Measurements from ENCODE around the gene KPNA4. TPM values are rescaled to one million over a fixed set of nuclear protein-coding genes. Genes with fewer than 3 reads are reported as not detected.

KPNA4 gene
- total and polyA plus RNA-seq, 2 donors (not counting 1 experiment from before 2014, with no cell fraction given), result 33.0 to 38.8 TPM

DNA sequence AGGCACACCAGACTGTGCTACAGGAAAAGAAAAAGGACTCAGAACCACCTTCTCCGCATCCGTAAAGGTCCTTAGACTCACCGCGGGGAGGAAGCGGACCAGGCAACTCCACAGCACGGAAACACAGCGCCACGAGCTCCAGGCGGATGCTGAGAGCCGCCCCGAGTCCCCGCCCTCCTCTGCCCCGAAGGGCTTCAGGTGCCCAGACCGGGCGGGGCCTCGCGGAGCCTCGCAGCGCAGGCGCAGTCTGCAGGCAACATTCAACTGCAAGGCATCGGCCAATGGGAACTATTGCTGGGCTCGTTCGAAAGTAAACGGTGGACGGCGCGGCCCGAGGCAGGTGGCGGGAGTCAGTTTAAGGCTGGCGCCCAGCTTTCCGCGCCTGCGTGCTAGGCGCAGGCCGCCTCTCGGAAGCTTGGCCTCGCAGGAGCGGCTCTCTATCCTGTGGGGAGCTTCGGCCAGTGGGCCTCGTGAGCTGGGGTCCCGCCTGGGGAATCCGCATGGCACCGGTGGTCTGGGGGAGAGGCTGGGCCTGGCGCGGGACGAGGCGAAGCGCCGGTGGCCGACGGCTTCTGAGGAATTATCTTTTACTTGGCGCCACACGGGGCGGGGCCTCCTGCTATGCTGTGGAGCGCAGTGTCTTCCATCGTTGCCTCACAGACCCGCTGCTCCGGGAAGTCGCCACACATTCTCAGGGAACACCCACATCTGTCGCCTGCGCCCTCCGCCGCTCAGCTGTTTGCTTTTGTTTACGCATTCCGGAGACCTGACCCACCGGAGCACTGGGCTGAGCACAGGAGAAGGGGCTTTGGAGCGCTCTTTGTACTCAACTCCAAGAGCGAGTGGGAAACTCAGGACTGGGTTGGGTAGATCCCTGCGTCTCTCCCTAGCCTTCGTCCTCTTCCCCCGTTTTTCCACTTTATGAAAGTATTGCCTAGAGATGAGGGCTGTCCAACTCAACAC is 115.5 kb downstream of the KPNA4 start, which contains the start of gene TRIM59:
TSS of gene TRIM59 (minus strand) at position 151 of the 963 bp plus-strand sequence. CDS start 10,603 bp downstream, outside the sequence.
- H3K4me1 ChIP-seq (ENCODE audit: control insufficient read depth, extremely low read depth, insufficient read depth, low read length), result peaks cover 4% of the 10 kb centered on the region
- H3K4me2 ChIP-seq (ENCODE audit: extremely low read depth, insufficient read depth, low read length), result peak within 1 kb of the TSS; percentile 90
- peaks cover 44% of the 10 kb centered on the region for H3K79me2 ChIP-seq (ENCODE audit: control insufficient read depth, insufficient read depth, low read length)
- H3K9ac ChIP-seq (ENCODE audit: insufficient read depth, low read length), result peak within 1 kb of the TSS; percentile 66
- peaks cover 2% of the 10 kb centered on the region for H3K36me3 ChIP-seq (ENCODE audit: control insufficient read depth, insufficient read depth, low read length)
- peak within 1 kb of the TSS; percentile 72 to 98 (median 75) for H3K4me3 ChIP-seq (replicated peaks in 1 of 4; ENCODE audit: control extremely low read depth in 1 of 4, insufficient read depth in 1 of 4, low read depth in 3 of 4, low read length in 4 of 4)
- DNase-seq (ENCODE audit: low read depth in 2 of 2), result peak; percentile 97 to 98
- H3K27me3 ChIP-seq (ENCODE audit: control insufficient read depth, insufficient read depth, low read length), result no peaks in the 10 kb centered on the region
- TF ChIP-seq, protein P1, sequence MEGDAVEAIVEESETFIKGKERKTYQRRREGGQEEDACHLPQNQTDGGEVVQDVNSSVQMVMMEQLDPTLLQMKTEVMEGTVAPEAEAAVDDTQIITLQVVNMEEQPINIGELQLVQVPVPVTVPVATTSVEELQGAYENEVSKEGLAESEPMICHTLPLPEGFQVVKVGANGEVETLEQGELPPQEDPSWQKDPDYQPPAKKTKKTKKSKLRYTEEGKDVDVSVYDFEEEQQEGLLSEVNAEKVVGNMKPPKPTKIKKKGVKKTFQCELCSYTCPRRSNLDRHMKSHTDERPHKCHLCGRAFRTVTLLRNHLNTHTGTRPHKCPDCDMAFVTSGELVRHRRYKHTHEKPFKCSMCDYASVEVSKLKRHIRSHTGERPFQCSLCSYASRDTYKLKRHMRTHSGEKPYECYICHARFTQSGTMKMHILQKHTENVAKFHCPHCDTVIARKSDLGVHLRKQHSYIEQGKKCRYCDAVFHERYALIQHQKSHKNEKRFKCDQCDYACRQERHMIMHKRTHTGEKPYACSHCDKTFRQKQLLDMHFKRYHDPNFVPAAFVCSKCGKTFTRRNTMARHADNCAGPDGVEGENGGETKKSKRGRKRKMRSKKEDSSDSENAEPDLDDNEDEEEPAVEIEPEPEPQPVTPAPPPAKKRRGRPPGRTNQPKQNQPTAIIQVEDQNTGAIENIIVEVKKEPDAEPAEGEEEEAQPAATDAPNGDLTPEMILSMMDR (conservative IDR thresholded peaks at IDR 0.05 in 1 of 2, IDR thresholded peaks at IDR 0.05 in 1 of 2; ENCODE audit: low read depth in 1 of 2, low read length in 2 of 2), result no peak
- TF ChIP-seq EZH2 (IDR thresholded peaks at IDR 0.05; ENCODE audit: low read length, missing control alignments), result no peak
- H2AFZ ChIP-seq (ENCODE audit: low read length), result peak within 1 kb of the TSS; percentile 72
- no peaks in the 10 kb centered on the region for H4K20me1 ChIP-seq (ENCODE audit: control insufficient read depth, extremely low read depth, insufficient read depth, low read length)
- no peaks in the 10 kb centered on the region for H3K9me3 ChIP-seq (ENCODE audit: control insufficient read depth, insufficient read depth, low read depth, low read length)
- peak within 1 kb of the TSS; percentile 91 for H3K27ac ChIP-seq (ENCODE audit: insufficient read depth, low read length)

DNA sequence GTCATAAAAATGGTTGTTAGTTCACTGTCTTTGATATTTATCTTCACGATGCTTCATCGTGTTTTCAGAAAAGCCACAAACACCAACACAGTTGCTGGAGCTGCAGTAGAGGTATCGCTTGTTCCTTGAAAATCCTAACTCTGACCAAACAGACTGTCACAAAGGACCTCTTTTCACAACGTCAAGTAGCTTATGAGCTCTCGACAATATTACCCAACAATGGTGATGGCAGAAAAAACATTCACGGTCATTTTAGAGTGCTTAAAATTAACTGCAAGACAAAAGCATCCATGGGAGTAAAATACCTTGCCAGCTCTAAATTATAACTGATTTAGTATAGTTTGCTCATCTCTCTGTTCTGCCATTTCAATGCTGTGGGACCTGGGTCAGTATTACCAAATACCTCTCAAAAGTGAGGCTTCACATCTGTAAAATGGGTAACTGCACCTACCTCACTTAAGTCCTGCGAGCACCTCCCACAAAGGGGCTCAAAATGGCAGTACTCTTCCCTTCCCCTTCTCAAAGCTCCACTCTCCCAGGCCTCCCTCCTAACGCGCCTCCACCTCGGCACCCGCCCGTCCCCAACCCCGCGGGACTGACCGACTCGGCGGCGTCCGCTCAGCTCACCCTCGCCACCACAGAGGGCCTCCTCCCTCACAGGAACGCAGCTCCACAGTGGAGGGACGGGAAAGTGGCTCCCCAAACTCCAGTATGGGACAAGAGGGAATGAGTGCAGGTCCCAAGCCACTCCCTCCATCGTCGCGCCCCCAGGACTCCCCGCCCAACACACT is 116.3 kb downstream of the KPNA4 start:
- Histone ChIP-seq H3K9me3 (ENCODE audit: control insufficient read depth, insufficient read depth, low read depth, low read length) (no peaks in the 10 kb centered on the region), H2AFZ (ENCODE audit: low read length) (peak overlapping the region; percentile 72), H3K4me3 (replicated peaks in 1 of 4; ENCODE audit: control extremely low read depth in 1 of 4, insufficient read depth in 1 of 4, low read depth in 3 of 4, low read length in 4 of 4) (peak overlapping the region; percentile 72 to 98 (median 75)), H3K4me1 (ENCODE audit: control insufficient read depth, extremely low read depth, insufficient read depth, low read length) (peaks cover 4% of the 10 kb centered on the region), H3K4me2 (ENCODE audit: extremely low read depth, insufficient read depth, low read length) (peak overlapping the region; percentile 90), H4K20me1 (ENCODE audit: control insufficient read depth, extremely low read depth, insufficient read depth, low read length) (no peaks in the 10 kb centered on the region), H3K79me2 (ENCODE audit: control insufficient read depth, insufficient read depth, low read length) (peaks cover 51% of the 10 kb centered on the region), H3K36me3 (ENCODE audit: control insufficient read depth, insufficient read depth, low read length) (peaks cover 2% of the 10 kb centered on the region), H3K27me3 (ENCODE audit: control insufficient read depth, insufficient read depth, low read length) (no peaks in the 10 kb centered on the region), H3K27ac (ENCODE audit: insufficient read depth, low read length) (peak overlapping the region; percentile 91), H3K9ac (ENCODE audit: insufficient read depth, low read length) (peak overlapping the region; percentile 66)
- DNase-seq (ENCODE audit: low read depth in 2 of 2), result peak; percentile 43 to 67
- TF ChIP-seq EZH2 (IDR thresholded peaks at IDR 0.05; ENCODE audit: low read length, missing control alignments), result no peak
- TF ChIP-seq, protein P1 (conservative IDR thresholded peaks at IDR 0.05 in 1 of 2, IDR thresholded peaks at IDR 0.05 in 1 of 2; ENCODE audit: low read depth in 1 of 2, low read length in 2 of 2), result no peak

DNA sequence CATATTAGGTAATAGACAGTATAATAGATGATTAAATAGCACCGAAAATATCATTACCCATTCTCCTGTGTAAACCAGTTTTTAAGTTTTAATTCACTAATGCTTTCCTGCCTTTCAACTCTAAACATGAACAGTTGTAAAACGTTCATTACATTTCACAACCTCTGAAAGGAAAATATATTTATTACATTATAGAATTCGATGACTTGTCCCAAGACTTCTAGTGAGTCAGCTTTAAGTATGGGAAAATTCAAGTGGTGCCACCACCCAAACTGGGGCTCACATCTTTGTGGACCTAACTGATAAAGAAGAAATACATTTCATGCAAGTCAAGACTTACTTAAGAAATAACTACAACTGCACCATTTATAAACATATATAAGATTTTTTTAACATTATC is 117.8 kb downstream of the KPNA4 start:
- Histone ChIP-seq H3K79me2 (ENCODE audit: control insufficient read depth, insufficient read depth, low read length) (peaks cover 65% of the 10 kb centered on the region), H3K27ac (ENCODE audit: insufficient read depth, low read length) (no peak overlapping the region), H3K9me3 (ENCODE audit: control insufficient read depth, insufficient read depth, low read depth, low read length) (no peaks in the 10 kb centered on the region), H3K4me2 (ENCODE audit: extremely low read depth, insufficient read depth, low read length) (peak overlapping the region; percentile 90), H3K27me3 (ENCODE audit: control insufficient read depth, insufficient read depth, low read length) (no peaks in the 10 kb centered on the region), H3K9ac (ENCODE audit: insufficient read depth, low read length) (no peak overlapping the region), H4K20me1 (ENCODE audit: control insufficient read depth, extremely low read depth, insufficient read depth, low read length) (no peaks in the 10 kb centered on the region), H3K4me3 (replicated peaks in 1 of 4; ENCODE audit: control extremely low read depth in 1 of 4, insufficient read depth in 1 of 4, low read depth in 3 of 4, low read length in 4 of 4) (peak overlapping the region; percentile 2 to 98 (median 74)), H2AFZ (ENCODE audit: low read length) (no peak overlapping the region), H3K36me3 (ENCODE audit: control insufficient read depth, insufficient read depth, low read length) (peaks cover 2% of the 10 kb centered on the region), H3K4me1 (ENCODE audit: control insufficient read depth, extremely low read depth, insufficient read depth, low read length) (peaks cover 4% of the 10 kb centered on the region)
- TF ChIP-seq, protein P1 (conservative IDR thresholded peaks at IDR 0.05 in 1 of 2, IDR thresholded peaks at IDR 0.05 in 1 of 2; ENCODE audit: low read depth in 1 of 2, low read length in 2 of 2), result no peak
- no peak for TF ChIP-seq EZH2 (IDR thresholded peaks at IDR 0.05; ENCODE audit: low read length, missing control alignments)
- DNase-seq (ENCODE audit: low read depth in 2 of 2), result peak; percentile 63 to 67

Data from fibroblast of lung (primary cell).